K562 (cell line): ENCODE data around the gene MAP3K4. TPM values are rescaled to one million over a fixed set of nuclear protein-coding genes. Genes with fewer than 3 reads are reported as not detected.

Experiments
- ATAC-seq: fragments of 200-7000 bp; cut with Tn5 transposase; 3 replicates; pipeline ENCODE4 v1.9.1; 2020; ENCODE audit warnings: moderate library complexity
- BruUV-seq: library from RNA; stranded (reverse); fragments of 400-500 nt; replicated peaks from 2 replicates; lab custom pipeline; 2021; lab: Mats Ljungman, UMichigan
- CTCF ChIA-PET: fragments of 300-600 bp; formaldehyde crosslinking; extraction: SDS; loops from one replicate; lab custom pipeline; 2021; ENCODE audit warnings: low intra/inter-chr PET ratio; lab: Yijun Ruan, JAX
- POLR2A ChIA-PET: fragments of 300-600, 350-650 bp; sonication (Branson Sonifier 250); formaldehyde crosslinking; extraction: SDS; loops from one replicate; lab custom pipeline; 2021; ENCODE audit warnings: antibody characterized with exemption, inconsistent platforms; lab: Yijun Ruan, JAX
- DNase-seq, 4 experiments: peaks; one replicate each; pipeline versions ENCODE4 v3.0.0 to v3.0.0-alpha.2; 2011 to 2018; ENCODE audit warnings: low spot score in 3 of 4, mixed read lengths in 3 of 4; ENCODE audit errors: extremely low read depth in 1 of 4
- FAIRE-seq: peaks from 2 replicates; lab custom pipeline; 2011; peaks lifted over from hg19 to GRCh38; lab: Jason Lieb, UNC
- H2AFZ ChIP-seq: 2 replicates; pipeline ENCODE4 v1.6.0; 2011; ENCODE audit warnings: low read depth, low read length, control low read depth, inconsistent platforms
- H3K27ac ChIP-seq: fragments of 200-600 bp; 3 replicates; pipeline ENCODE4 v1.8.0; 2011; ENCODE audit warnings: low read depth, mild to moderate bottlenecking, control low read depth, inconsistent platforms, low read length, moderate library complexity, mixed read lengths; ENCODE audit errors: extremely low read depth
- H3K27me3 ChIP-seq, 2 experiments: fragments of 300-600 bp in 1 of 2; 2 replicates in 1 of 2; 3 replicates in 1 of 2; pipeline versions ENCODE4 v1.6.0 to v1.8.0; 2011; ENCODE audit warnings: inconsistent platforms in 2 of 2, low read length in 2 of 2, mild to moderate bottlenecking in 1 of 2, mixed read lengths in 1 of 2, moderate library complexity in 1 of 2; ENCODE audit not compliant: control insufficient read depth in 2 of 2, insufficient read depth in 2 of 2
- H3K36me3 ChIP-seq: fragments of 300-600 bp; 3 replicates; pipeline ENCODE4 v1.8.0; 2011; ENCODE audit warnings: mild to moderate bottlenecking, low read length, inconsistent platforms; ENCODE audit not compliant: control insufficient read depth, insufficient read depth
- H3K4me1 ChIP-seq, 2 experiments: fragments of 200-600 bp in 1 of 2; replicated peaks in 1 of 2; 2 replicates in 1 of 2; 3 replicates in 1 of 2; pipeline versions ENCODE4 v1.5.1 to v1.8.0; 2011; ENCODE audit warnings: inconsistent platforms in 2 of 2, low read length in 2 of 2, mild to moderate bottlenecking in 1 of 2, mixed read lengths in 1 of 2, moderate library complexity in 1 of 2; ENCODE audit not compliant: control insufficient read depth in 2 of 2, insufficient read depth in 2 of 2
- H3K4me2 ChIP-seq: 2 replicates; pipeline ENCODE4 v1.6.1; 2011; ENCODE audit warnings: low read length, control low read depth, inconsistent platforms, mixed read lengths; ENCODE audit not compliant: insufficient read depth
- H3K4me3 ChIP-seq: fragments of 200-600 bp; sonication (generic), shearing (Covaris generic); 2 replicates; pipeline ENCODE4 v1.5.1; 2016; ENCODE audit warnings: control low read depth, inconsistent platforms
- H3K79me2 ChIP-seq: fragments of 200-600 bp; 3 replicates; pipeline ENCODE4 v1.8.0; 2011; ENCODE audit warnings: low read length, inconsistent platforms; ENCODE audit not compliant: control insufficient read depth, insufficient read depth
- H3K9ac ChIP-seq, 2 experiments: 2 replicates each; pipeline versions ENCODE4 v1.6.0 to v1.6.1; 2011; ENCODE audit warnings: low read depth in 2 of 2, low read length in 2 of 2, control low read depth in 1 of 2, inconsistent platforms in 1 of 2, mild to moderate bottlenecking in 1 of 2, mixed read lengths in 1 of 2; ENCODE audit not compliant: insufficient read depth in 1 of 2
- H3K9me1 ChIP-seq: one replicate; pipeline ENCODE4 v1.6.0; 2011; ENCODE audit warnings: inconsistent platforms, mild to moderate bottlenecking, low read length, moderate library complexity; ENCODE audit not compliant: control insufficient read depth, insufficient read depth
- H3K9me3 ChIP-seq: replicated peaks from 2 replicates; pipeline ENCODE4 v1.5.1; 2011; ENCODE audit warnings: low read depth, low read length, inconsistent platforms; ENCODE audit not compliant: control insufficient read depth, insufficient read depth
- H4K20me1 ChIP-seq: replicated peaks from 2 replicates; pipeline ENCODE4 v1.6.1; 2011; ENCODE audit warnings: low read length, inconsistent platforms, mixed read lengths; ENCODE audit not compliant: control insufficient read depth, insufficient read depth
- ADNP ChIP-seq: fragments of 200-800 bp; sonication (Bioruptor generic); IDR thresholded peaks from 2 replicates; pipeline ENCODE4 v1.6.1; 2016; ENCODE audit warnings: missing genetic modification characterization, missing compliant biosample characterization
- ATF6 ChIP-seq: sonication (generic); formaldehyde crosslinking; IDR thresholded peaks from 2 replicates; pipeline ENCODE4 v1.4.0; 2020; ENCODE audit warnings: mild to moderate bottlenecking, missing genetic modification reagents
- ATF7 ChIP-seq: fragments of 450-650 bp; IDR thresholded peaks from 2 replicates; pipeline ENCODE4 v1.7.1; 2014; ENCODE audit warnings: mild to moderate bottlenecking, moderate library complexity
- CC2D1A ChIP-seq: fragments of 450-650 bp; IDR thresholded peaks from 2 replicates; pipeline ENCODE4 v1.6.1; 2017; ENCODE audit warnings: mild to moderate bottlenecking
- E4F1 ChIP-seq: fragments of 250-450 bp; sonication (Bioruptor Pico); IDR thresholded peaks from 2 replicates; pipeline ENCODE4 v1.5.0; 2021; ENCODE audit warnings: mild to moderate bottlenecking, borderline replicate concordance
- PTBP1 ChIP-seq: fragments of 200-400 bp; formaldehyde crosslinking; IDR thresholded peaks from 2 replicates; pipeline ENCODE4 v1.6.1; 2017; ENCODE audit warnings: low read depth, low read length
- RFX7 ChIP-seq: fragments of 250-450 bp; sonication (Bioruptor Pico); IDR thresholded peaks from 2 replicates; pipeline ENCODE4 v1.5.1; 2021; ENCODE audit warnings: mild to moderate bottlenecking
- SMC3 ChIP-seq: conservative IDR thresholded peaks from 2 replicates; pipeline ENCODE4 v1.6.1; 2011; ENCODE audit warnings: low read depth, low read length, improper control_type of control experiment; ENCODE audit not compliant: insufficient read depth
- SPI1 ChIP-seq: IDR thresholded peaks from 2 replicates; pipeline ENCODE4 v1.6.1; 2011; ENCODE audit warnings: low read depth, low read length, control low read depth, borderline replicate concordance
- THRAP3 ChIP-seq: fragments of 450-650 bp; IDR thresholded peaks from 2 replicates; pipeline ENCODE4 v1.6.1; 2016; ENCODE audit warnings: mild to moderate bottlenecking, inconsistent platforms, borderline replicate concordance
- ZNF384 ChIP-seq: IDR thresholded peaks from 2 replicates; pipeline ENCODE4 v1.6.1; 2012; ENCODE audit warnings: low read depth, low read length, improper control_type of control experiment
- WGBS: fragments of 100-300 bp; shearing (Covaris generic); methylation state at CpG from one replicate; pipeline ENCODE4 v1.1.6; 2016; ENCODE audit warnings: low coverage, mixed read lengths; ENCODE audit not compliant: insufficient coverage; ENCODE audit errors: missing lambda C conversion rate; 5-methylcytosine and 5-hydroxymethylcytosine counted together
- in situ Hi-C: fragments of 300-500 bp; cut with MboI; formaldehyde crosslinking; loops from 4 replicates; pipeline ENCODE4 v1.15.0; 2018; ENCODE audit warnings: inconsistent platforms, mixed read lengths
- intact Hi-C: fragments of 100-400 bp; cut with micrococcal nuclease; formaldehyde crosslinking; loops from 2 replicates; pipeline ENCODE4 v1.14.2; 2022
- polyA plus RNA-seq, 8 experiments: library from polyadenylated mRNA; depleted of rRNA in 4 of 8; stranded (reverse) in 5 of 8; unstranded in 3 of 8; fragments of >200 nt; fragmentation: Nextera tagmentation in 2 of 8; fragmentation: Illumina TruSeq in 1 of 8; extraction: Ambion mirVana in 2 of 8; extraction: Trizol in 1 of 8; gene quantifications; 2 replicates each; pipeline versions ENCODE4 v1.2.1 to v1.2.3, GENCODE V29; 2011 to 2014; ENCODE audit warnings: inconsistent platforms in 1 of 8, missing spikeins in 1 of 8
- total RNA-seq, 7 experiments: library from RNA; depleted of rRNA in 6 of 7; stranded (reverse); fragments of >200 nt in 6 of 7; fragmentation: Illumina TruSeq in 2 of 7; extraction: Trizol in 2 of 7; gene quantifications; 2 replicates each; pipeline versions ENCODE4 v1.2.1 to v1.2.3, GENCODE V29; 2011 to 2021; ENCODE audit warnings: low replicate concordance in 1 of 7

The MAP3K4 gene
- total and polyA plus RNA-seq, 9 of the 15 experiments (the other 6 are each of a cell fraction or from before 2014, with no cell fraction given): 21.0 to 77.2 (median 48.9) TPM

GRCh38 chr6:160986851-160987250, 4.7 kb upstream of the MAP3K4 start:
- no peak overlapping the region for H3K4me3 ChIP-seq
- H3K27me3 ChIP-seq: no peaks in the 10 kb centered on the region
- no peak overlapping the region for H3K27ac ChIP-seq
- DNase-seq: no peak
- no peaks in the 10 kb centered on the region for H3K36me3 ChIP-seq
- no peak overlapping the region for H3K4me2 ChIP-seq
- FAIRE-seq: no peak
- 18% methylated on average over 3 of the region's 3 CpGs for WGBS
- H4K20me1 ChIP-seq: no peaks in the 10 kb centered on the region
- H3K9me3 ChIP-seq: peaks cover 7% of the 10 kb centered on the region
- TF ChIP-seq THRAP3 (no peak), SPI1 (0 out of 2 replicates have a peak, but pooled peaks have one; percentile 19), PTBP1 (no peak), ATF7 (no peak), ZNF384 (no peak)
- POLR2A ChIA-PET: interaction anchor here (0.7 to 2.0 kb wide), 4 partner anchors 12 to 259 kb away, joined by 3 to 9 read pairs (median 4); no protein-coding TSS in a partner anchor
- H3K9me1 ChIP-seq: no peaks in the 10 kb centered on the region
- intact Hi-C loops: no loop called here
- in situ Hi-C loops: loop anchor here (5.0 kb wide), 1 partner anchor 255 kb away; no protein-coding TSS in a partner anchor
- H3K9ac ChIP-seq: no peak overlapping the region
- peak overlapping the region; percentile 67; the same call in 1 of the 2 replicates for H2AFZ ChIP-seq
- CTCF ChIA-PET: no interaction called here
- no peak for ATAC-seq
- no TSS peak for BruUV-seq
- peaks cover 5 to 6% of the 10 kb centered on the region in 2 experiments; a peak in 4 of 5 replicates for H3K4me1 ChIP-seq
- peaks cover 11% of the 10 kb centered on the region for H3K79me2 ChIP-seq

GRCh38 chr6:160987265-160987664, 4.3 kb upstream of the MAP3K4 start:
- 0 out of 2 replicates have a peak overlapping the region, but pooled peaks have one; percentile 67 for H2AFZ ChIP-seq
- BruUV-seq: no TSS peak
- H3K4me1 ChIP-seq: peaks cover 6 to 9% of the 10 kb centered on the region in 2 experiments; a peak in 4 of 5 replicates
- no peaks in the 10 kb centered on the region for H3K9me1 ChIP-seq
- no peak overlapping the region for H3K4me3 ChIP-seq
- peaks cover 7% of the 10 kb centered on the region for H3K9me3 ChIP-seq
- no peak for ATAC-seq
- no peak overlapping the region for H3K9ac ChIP-seq
- H4K20me1 ChIP-seq: no peaks in the 10 kb centered on the region
- in situ Hi-C loops (loop anchor here (5.0 kb wide), 1 partner anchor 255 kb away; no protein-coding TSS in a partner anchor), intact Hi-C loops (no loop called here)
- no peak overlapping the region for H3K27ac ChIP-seq
- no peak for FAIRE-seq
- peaks cover 16% of the 10 kb centered on the region for H3K79me2 ChIP-seq
- DNase-seq: no peak
- H3K4me2 ChIP-seq: no peak overlapping the region
- 19% methylated on average over 3 of the region's 3 CpGs for WGBS
- no peaks in the 10 kb centered on the region for H3K27me3 ChIP-seq
- POLR2A ChIA-PET: interaction anchor here (0.5 to 2.0 kb wide), 4 partner anchors 12 to 258 kb away, joined by 3 to 9 read pairs (median 4); no protein-coding TSS in a partner anchor
- no peaks in the 10 kb centered on the region for H3K36me3 ChIP-seq
- CTCF ChIA-PET: no interaction called here
- TF ChIP-seq SMC3 (no peak), ADNP (no peak), E4F1 (CRISPR knock-in tag) (no peak), RFX7 (no peak), CC2D1A (no peak), ATF6 (CRISPR knock-in tag) (no peak)
